PFSK-1 (cell line): Measurements from ENCODE around the gene SFTPA1. TPM values are rescaled to one million over a fixed set of nuclear protein-coding genes. Genes with fewer than 3 reads are reported as not detected.

ENCODE experiments used
- FOXP2 ChIP-seq: optimal IDR thresholded peaks from 2 replicates; pipeline ENCODE3; 2011; ENCODE audit warnings: borderline replicate concordance, control low read depth, inconsistent platforms; ENCODE audit not compliant: insufficient read depth; ENCODE audit errors: extremely low read length, extremely low read depth
- POLR2AphosphoS5 ChIP-seq: IDR thresholded peaks from 2 replicates; pipeline ENCODE4 v1.6.1; 2012; ENCODE audit warnings: low read depth, mild to moderate bottlenecking, control low read depth, low read length, moderate library complexity
- SIN3A ChIP-seq: IDR thresholded peaks from 2 replicates; pipeline ENCODE4 v1.6.1; 2012; ENCODE audit warnings: mild to moderate bottlenecking, low read length, moderate library complexity, borderline replicate concordance; ENCODE audit not compliant: insufficient read depth
- TAF1 ChIP-seq: IDR thresholded peaks from 2 replicates; pipeline ENCODE4 v1.6.1; 2012; ENCODE audit warnings: low read length, control low read depth, borderline replicate concordance; ENCODE audit not compliant: insufficient read depth
- polyA plus RNA-seq: library from polyadenylated mRNA; unstranded; fragments of >200 nt; gene quantifications from one replicate; pipeline ENCODE4 v1.2.1, GENCODE V29; 2012; ENCODE audit warnings: low read depth, missing spikeins; ENCODE audit not compliant: insufficient read length
- TF ChIP-seq, protein P1 (sequence below), 2 experiments: IDR thresholded peaks; 2 replicates each; pipeline versions ENCODE4 v1.6.1 to v1.8.0; 2011 to 2012; ENCODE audit warnings: low read depth in 2 of 2, low read length in 2 of 2, control low read depth in 1 of 2, inconsistent platforms in 1 of 2, mild to moderate bottlenecking in 1 of 2, moderate library complexity in 1 of 2; ENCODE audit not compliant: insufficient read depth in 1 of 2

Gene SFTPA1
- not detected for polyA plus RNA-seq

- TF ChIP-seq FOXP2: no peak
- TF ChIP-seq POLR2AphosphoS5: no peak
- no peak for TF ChIP-seq TAF1
- TF ChIP-seq SIN3A: no peak
- TF ChIP-seq, protein P1, sequence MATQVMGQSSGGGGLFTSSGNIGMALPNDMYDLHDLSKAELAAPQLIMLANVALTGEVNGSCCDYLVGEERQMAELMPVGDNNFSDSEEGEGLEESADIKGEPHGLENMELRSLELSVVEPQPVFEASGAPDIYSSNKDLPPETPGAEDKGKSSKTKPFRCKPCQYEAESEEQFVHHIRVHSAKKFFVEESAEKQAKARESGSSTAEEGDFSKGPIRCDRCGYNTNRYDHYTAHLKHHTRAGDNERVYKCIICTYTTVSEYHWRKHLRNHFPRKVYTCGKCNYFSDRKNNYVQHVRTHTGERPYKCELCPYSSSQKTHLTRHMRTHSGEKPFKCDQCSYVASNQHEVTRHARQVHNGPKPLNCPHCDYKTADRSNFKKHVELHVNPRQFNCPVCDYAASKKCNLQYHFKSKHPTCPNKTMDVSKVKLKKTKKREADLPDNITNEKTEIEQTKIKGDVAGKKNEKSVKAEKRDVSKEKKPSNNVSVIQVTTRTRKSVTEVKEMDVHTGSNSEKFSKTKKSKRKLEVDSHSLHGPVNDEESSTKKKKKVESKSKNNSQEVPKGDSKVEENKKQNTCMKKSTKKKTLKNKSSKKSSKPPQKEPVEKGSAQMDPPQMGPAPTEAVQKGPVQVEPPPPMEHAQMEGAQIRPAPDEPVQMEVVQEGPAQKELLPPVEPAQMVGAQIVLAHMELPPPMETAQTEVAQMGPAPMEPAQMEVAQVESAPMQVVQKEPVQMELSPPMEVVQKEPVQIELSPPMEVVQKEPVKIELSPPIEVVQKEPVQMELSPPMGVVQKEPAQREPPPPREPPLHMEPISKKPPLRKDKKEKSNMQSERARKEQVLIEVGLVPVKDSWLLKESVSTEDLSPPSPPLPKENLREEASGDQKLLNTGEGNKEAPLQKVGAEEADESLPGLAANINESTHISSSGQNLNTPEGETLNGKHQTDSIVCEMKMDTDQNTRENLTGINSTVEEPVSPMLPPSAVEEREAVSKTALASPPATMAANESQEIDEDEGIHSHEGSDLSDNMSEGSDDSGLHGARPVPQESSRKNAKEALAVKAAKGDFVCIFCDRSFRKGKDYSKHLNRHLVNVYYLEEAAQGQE (IDR thresholded peaks at IDR 0.05; ENCODE audit: insufficient read depth in 1 of 2, low read depth in 2 of 2, low read length in 2 of 2): no peak
Measured at GRCh38 chr10:79610601-79611191, at the start of gene SFTPA1. Gene SFTPA1, plus strand, starts transcription at chr10:79610939. Its CDS starts 887 bp downstream, at chr10:79611826.

GRCh38 chr10:79561257-79561656 is 49.5 kb upstream of the SFTPA1 start:
- TF ChIP-seq POLR2AphosphoS5 (no peak), TAF1 (no peak), FOXP2 (no peak), SIN3A (no peak)
- TF ChIP-seq, protein P1 (IDR thresholded peaks at IDR 0.05; ENCODE audit: insufficient read depth in 1 of 2, low read depth in 2 of 2, low read length in 2 of 2): no peak

- TF ChIP-seq TAF1 (no peak), SIN3A (no peak), POLR2AphosphoS5 (no peak), FOXP2 (no peak)
- TF ChIP-seq, protein P1 (IDR thresholded peaks at IDR 0.05; ENCODE audit: insufficient read depth in 1 of 2, low read depth in 2 of 2, low read length in 2 of 2): no peak
Measured at GRCh38 chr10:79562135-79562756, 48.5 kb upstream of the SFTPA1 start.

DNA sequence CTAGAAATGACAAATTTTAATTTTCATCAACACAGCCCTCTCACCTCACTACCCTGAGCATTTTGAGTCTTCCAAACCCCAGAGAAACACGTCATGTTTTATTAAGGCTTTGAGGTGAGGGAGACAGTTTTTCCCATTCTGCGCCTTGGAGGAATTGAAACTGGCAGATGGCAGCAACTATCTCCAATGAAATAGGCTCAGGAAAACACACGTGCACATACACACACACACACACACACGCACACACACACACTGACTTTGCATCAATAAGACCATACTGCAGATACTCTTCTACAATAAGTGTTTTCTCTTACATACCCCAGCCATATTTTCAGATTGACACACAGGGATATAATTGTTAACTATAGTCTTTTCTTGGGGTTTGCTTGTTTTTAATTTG is 47.3 kb upstream of the SFTPA1 start:
- TF ChIP-seq, protein P1 (IDR thresholded peaks at IDR 0.05; ENCODE audit: insufficient read depth in 1 of 2, low read depth in 2 of 2, low read length in 2 of 2): no peak
- TF ChIP-seq FOXP2 (no peak), SIN3A (no peak), TAF1 (no peak), POLR2AphosphoS5 (no peak)
